PC-3 (cell line): ENCODE data around the gene MATCAP1.

Source experiments
- CTCF ChIP-seq: fragments of 300-600 bp; sonication (generic); conservative IDR thresholded peaks from 2 replicates; pipeline ENCODE4 v1.5.1; 2017; ENCODE audit warnings: antibody characterized with exemption, low read depth, mild to moderate bottlenecking, low read length
- EZH2phosphoT487 ChIP-seq: fragments of 300-600 bp; sonication (generic); IDR thresholded peaks from 2 replicates; pipeline ENCODE4 v1.6.1; 2018; ENCODE audit warnings: mild to moderate bottlenecking, antibody characterized with exemption, low read length, borderline replicate concordance

- TF ChIP-seq CTCF: no peak
- no peak for TF ChIP-seq EZH2phosphoT487
Observed at GRCh38 chr16:67148221-67148620, 35.5 kb downstream of the MATCAP1 start.
